NCI-H1436 treated with DMSO at 0.1 percent for 48 hours (cell line): Measurements from ENCODE around the gene ADGRF5.
A peak's percentile ranks its signal among the peaks of the same experiment; 100 is the strongest.
"Not testable (repeated sequence)": the region's sequence is repeated elsewhere in the genome, so short reads cannot be mapped to it uniquely, and the experiment has no call there.

ENCODE experiments used
- DNase-seq: peaks from one replicate; lab custom pipeline; 2025; lab: John Stamatoyannopoulos, UW

ADGRF5 gene

GRCh38 chr6:46894433-46894832 is 27.3 kb downstream of the ADGRF5 start:
- no peak for DNase-seq

GRCh38 chr6:46893648-46894047 is 28.1 kb downstream of the ADGRF5 start:
- DNase-seq: no peak

GRCh38 chr6:46891252-46891795 is 30.4 kb downstream of the ADGRF5 start:
- no peak for DNase-seq

DNA sequence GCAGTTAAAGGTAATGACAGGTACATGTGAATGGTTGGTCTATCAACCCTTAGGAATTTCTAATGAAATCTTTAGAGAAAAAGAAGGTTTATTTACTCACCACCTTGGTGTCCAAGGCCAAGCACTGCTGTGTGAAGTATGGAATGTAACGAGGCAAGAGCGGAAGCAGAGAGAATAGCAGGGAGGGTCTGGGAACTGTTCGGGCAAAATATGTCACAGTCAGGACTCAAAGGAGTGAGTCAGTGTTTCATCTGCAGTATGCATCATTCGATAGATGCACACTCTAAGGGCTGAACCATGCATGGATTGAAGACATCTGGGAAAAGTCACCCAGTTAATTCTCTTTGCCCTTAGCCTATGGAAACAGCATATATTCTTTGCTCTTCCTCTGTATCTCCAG is 33.2 kb downstream of the ADGRF5 start:
- DNase-seq: no peak

DNA sequence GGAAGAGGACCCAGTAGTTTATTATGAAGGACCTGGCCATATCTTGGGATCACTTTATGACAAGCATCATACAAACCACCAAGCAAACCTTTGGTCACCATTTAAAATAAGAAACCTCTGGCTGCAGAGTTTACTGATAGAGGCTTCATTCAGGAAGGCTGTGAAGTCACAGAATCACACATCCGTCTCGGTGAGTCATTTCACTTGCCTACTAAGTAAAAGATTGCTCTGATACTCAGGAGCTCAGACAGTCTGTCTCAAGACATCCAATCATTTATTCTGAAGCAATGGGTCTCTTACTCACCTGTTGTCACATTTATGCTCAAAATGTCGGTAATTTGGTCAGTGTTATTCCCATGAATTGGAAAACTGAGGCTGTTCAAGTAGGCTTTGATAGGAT is 33.7 kb downstream of the ADGRF5 start:
- no peak for DNase-seq

GRCh38 chr6:46882645-46883044 is 39.1 kb downstream of the ADGRF5 start:
- DNase-seq: peak; percentile 36

- no peak for DNase-seq
These were observed 42.7 kb downstream of the ADGRF5 start for GRCh38 chr6:46879003-46879402.

DNA sequence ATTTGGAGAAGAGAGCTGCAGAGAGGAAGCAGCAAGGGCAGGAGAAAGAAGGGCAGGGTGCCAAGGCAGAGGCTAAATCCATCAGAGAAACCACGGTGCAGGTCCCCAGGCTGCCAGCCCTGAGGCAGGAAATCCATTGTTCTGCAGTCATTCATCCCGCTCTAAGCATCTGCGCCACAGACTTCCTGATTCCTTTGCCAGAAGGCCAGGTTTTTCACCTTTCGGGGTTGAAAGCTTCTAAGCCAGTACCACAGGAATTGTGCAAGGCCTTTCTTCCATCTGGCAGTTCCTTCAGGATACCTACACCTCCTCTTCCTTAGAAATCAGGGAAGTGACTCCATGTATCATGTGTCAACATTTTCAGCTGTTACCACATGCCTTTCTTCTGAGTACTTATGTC is 45.6 kb downstream of the ADGRF5 start:
- DNase-seq: no peak

GRCh38 chr6:46867411-46867810 is 54.3 kb downstream of the ADGRF5 start:
- no peak for DNase-seq

DNA sequence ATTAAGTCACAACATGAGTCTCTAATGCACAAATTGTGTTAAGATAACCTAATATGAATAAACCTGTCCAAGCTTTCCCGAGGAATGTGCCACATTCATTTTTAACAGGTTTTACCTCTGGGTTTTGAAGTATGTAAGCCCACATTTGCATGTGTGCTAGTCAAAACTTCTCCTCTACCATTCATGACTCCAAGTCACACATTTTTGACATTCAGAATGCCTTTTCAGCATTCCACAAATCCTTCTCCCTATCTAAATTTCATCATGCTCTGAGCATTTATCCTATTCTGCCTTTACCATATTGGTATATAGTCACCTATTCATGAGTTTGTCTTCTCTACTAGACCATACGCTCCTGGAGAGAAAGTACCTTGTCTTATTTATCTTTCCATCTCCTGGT is 56.5 kb downstream of the ADGRF5 start:
- no peak for DNase-seq

DNA sequence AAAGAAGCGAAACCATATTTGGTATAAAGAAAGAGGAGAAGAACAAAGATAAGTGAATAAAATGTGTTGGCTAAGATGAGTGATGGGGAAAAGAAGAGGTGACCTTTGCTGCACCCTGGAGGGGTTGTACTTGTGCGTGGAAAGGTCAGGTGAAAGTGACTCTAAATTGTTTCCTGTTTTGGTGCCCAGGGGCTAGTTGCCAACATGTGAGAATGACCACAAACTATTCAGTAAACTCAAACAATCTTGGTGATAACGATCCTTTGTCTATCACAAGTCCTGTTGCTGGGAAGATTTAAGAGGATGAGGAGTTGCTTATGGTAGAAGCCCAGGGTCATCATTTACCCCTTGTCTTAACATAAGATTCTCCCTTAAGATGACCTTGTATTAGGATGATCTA is 57.9 kb downstream of the ADGRF5 start:
- no peak for DNase-seq

DNA sequence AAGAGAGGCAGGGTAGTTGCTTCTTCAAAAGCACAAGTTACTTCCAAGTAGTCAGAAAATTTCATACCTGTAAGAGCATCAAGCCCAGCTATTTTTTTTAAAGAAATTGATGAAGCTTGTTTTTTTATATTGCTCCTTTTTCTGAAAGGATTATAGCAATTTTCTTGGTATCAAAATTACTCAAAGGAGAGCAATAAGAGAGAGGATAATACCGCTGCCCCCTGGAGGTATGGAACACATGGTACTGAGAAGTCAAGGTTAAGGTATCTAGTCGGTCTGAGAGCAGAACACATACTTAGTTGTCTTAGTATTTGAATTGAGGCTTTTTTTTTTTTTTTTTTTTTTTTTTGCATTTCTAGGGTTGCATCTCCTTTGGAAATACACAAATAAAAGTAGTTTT is 59.4 kb downstream of the ADGRF5 start:
- DNase-seq: no peak

DNA sequence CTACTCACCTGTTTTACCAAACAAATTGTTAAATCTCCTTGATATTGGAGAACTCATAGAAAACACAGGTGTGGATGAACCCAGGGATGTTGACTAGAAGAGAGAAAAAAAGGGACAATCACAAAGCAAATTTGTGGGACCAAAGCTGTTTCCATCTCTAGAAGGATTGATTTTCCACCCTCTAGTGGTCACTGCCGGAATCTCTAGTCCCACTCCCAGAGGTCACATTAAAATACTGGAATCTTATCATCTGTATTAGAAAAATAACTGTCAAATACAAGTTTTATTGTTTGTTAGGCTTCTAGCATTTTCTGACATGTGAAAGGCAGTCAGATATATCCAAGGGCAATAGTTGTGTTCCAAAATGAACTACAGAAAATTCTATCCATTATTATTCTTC is 65.8 kb downstream of the ADGRF5 start:
- DNase-seq: not testable (repeated sequence)

GRCh38 chr6:46851576-46851975 is 70.2 kb downstream of the ADGRF5 start:
- not testable (repeated sequence) for DNase-seq

- DNase-seq: no peak
These were observed 70.9 kb downstream of the ADGRF5 start for GRCh38 chr6:46850792-46851191.

DNA sequence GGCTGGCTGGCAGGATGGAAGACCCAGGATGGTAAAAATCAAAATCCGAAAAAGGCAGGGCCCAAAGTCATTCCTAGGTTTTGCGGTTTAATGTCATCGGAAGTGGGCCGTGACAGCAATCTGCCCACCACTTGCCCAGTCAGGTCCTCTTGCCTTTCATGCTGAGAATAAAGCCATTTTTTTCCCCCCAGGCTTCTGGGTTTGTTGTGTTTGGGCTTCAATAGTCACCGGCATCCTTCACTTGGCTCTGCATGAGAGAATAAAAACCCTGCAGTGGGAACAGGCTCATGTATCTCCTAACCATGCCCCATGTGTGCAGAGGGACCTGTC is 72.4 kb downstream of the ADGRF5 start:
- DNase-seq: no peak

DNA sequence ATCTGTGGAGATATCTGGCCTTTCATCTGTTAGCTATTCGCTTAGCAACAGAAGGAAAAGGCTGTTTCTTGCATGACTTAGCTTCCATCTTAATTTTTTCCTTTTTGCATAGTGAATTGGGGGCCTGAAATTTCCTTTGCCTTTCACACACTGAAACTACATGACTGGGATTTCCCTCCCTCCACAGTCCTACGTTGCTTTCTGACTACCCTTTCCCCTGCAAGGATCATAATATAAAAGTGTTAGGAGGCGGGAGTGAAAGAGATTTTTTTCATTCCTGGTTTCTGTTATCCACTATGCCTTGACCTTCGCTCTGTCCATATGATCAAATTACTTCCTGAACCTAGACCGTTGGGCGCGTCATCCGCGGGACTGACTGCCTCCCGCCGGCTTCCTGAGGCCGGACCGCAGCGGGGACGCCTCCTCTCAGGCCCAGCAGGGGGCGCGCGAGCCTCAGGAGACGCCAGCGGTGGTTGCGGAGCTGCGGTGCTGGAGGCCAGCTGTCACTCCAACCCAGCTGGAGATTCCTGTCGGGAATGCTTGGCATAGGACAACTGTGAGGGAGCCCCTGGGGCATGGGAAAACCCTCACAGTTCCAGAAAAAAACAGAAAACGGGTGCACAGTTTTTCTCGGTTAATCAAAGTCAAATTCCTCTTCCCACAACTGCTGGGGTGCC is 72.9 kb downstream of the ADGRF5 start:
- no peak for DNase-seq

- no peak for DNase-seq
These were observed 76.6 kb downstream of the ADGRF5 start for GRCh38 chr6:46845126-46845525.

- DNase-seq: not testable (repeated sequence)
These were observed 79.4 kb downstream of the ADGRF5 start for GRCh38 chr6:46842252-46842846.

DNA sequence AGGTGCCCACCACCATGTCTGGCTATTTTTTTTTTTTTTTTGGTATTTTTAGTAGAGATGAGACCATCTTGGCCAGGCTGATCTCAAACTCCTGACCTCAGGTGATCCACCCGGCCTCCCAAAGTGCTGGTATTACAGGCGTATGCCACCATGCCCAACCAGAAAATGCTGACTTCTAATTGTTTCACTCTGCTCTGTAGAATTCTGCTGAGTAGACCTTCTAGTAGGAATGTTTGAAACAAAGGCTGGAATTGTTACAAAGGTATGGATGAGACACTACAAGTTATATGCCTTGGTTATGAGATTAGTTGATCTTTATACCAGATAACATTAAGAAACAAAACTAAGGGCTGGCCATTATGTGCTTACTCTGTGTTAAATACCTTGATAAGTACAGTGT is 83.7 kb downstream of the ADGRF5 start:
- no peak for DNase-seq

- DNase-seq: not testable (repeated sequence)
These were observed 86.7 kb downstream of the ADGRF5 start for GRCh38 chr6:46834991-46835390.

DNA sequence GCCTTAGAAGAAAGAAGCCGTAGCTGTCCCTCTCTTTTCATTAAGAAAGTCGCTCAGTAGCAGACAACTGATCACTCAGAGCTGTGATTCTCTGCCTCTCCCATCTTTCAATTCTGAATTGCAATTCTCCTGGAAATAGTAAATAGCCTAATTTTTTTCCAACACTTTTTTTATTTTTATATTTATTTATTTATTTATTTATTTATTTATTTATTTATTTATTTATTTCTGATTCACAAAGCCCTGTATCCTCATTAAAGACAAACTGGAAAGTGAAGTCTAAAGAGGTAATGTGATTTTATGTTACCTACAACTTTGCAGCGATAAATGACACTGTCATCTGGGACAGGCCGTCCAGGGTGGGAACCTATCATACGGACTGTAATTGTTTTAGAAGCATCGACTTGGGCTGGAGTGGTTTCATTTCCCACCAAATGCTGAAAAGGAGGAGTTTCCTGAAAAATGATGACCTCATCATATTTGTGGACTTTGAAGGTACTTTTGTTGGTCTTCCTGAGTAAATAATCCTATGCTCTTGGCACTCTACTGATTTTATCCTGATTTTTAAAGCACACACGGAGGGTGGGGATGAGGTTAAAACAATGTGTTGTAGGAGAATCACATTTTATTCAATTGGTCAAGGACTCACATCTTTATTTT is 87.4 kb downstream of the ADGRF5 start:
- DNase-seq: not testable (repeated sequence)

GRCh38 chr6:46832816-46833215 is 88.9 kb downstream of the ADGRF5 start:
- DNase-seq: no peak
